Central memory CD8-positive, alpha-beta T cell (primary cell): ENCODE results near the gene DIO3.

Experiments used
- ATAC-seq: fragments of 150-1000 bp; cut with Tn5 transposase; replicated peaks from 2 replicates; pipeline ENCODE4 v1.10.0; 2022; ENCODE audit warnings: mild to moderate bottlenecking, moderate FRiP score, moderate number of reproducible peaks; ENCODE audit not compliant: poor library complexity, severe bottlenecking; ENCODE audit errors: extremely low read depth
- DNase-seq, 2 donors: peaks; one replicate each; pipeline ENCODE4 v3.0.0; 2021; ENCODE audit warnings: low spot score in 2 of 2
- H3K27ac Mint-ChIP-seq: one replicate; pipeline ENCODE4 v1.8.0; 2022; ENCODE audit warnings: low read depth, mild to moderate bottlenecking, moderate library complexity, mixed read lengths
- H3K27me3 Mint-ChIP-seq: one replicate; pipeline ENCODE4 v1.8.0; 2022; ENCODE audit warnings: mixed read lengths
- H3K36me3 Mint-ChIP-seq: one replicate; pipeline ENCODE4 v1.8.0; 2022; ENCODE audit warnings: mild to moderate bottlenecking, moderate library complexity, mixed read lengths; ENCODE audit not compliant: insufficient read depth
- H3K4me1 Mint-ChIP-seq: one replicate; pipeline ENCODE4 v1.8.0; 2022; ENCODE audit warnings: mixed read lengths
- H3K4me3 Mint-ChIP-seq: one replicate; pipeline ENCODE4 v1.8.0; 2022; ENCODE audit warnings: mild to moderate bottlenecking, moderate library complexity, mixed read lengths
- H3K9me3 Mint-ChIP-seq: one replicate; pipeline ENCODE4 v1.8.0; 2022; ENCODE audit warnings: mixed read lengths

Gene DIO3

DNA sequence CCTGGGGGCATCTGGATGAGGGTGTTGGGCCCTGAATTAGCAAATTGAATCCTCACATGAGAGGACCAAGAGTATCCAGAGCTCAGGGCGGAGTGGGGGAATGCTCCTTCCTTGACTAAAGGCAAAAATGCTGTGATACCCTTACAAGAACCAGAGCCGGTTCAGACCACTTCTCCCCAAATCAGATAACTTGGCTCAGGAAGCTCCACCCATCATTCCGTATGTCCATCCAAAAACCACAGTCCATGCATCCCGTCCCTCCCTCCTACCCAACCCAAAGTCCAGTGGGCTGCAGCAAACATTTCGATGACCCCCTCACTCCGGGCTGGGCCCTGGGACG lies 22.4 kb downstream of the DIO3 start:
- Mint-ChIP-seq H3K36me3 (no peaks in the 10 kb centered on the region), H3K9me3 (no peaks in the 10 kb centered on the region), H3K4me3 (no peak overlapping the region), H3K27ac (no peak overlapping the region), H3K27me3 (peaks cover 12% of the 10 kb centered on the region), H3K4me1 (no peaks in the 10 kb centered on the region)
- DNase-seq, result no peak
- ATAC-seq, result no peak

DNA sequence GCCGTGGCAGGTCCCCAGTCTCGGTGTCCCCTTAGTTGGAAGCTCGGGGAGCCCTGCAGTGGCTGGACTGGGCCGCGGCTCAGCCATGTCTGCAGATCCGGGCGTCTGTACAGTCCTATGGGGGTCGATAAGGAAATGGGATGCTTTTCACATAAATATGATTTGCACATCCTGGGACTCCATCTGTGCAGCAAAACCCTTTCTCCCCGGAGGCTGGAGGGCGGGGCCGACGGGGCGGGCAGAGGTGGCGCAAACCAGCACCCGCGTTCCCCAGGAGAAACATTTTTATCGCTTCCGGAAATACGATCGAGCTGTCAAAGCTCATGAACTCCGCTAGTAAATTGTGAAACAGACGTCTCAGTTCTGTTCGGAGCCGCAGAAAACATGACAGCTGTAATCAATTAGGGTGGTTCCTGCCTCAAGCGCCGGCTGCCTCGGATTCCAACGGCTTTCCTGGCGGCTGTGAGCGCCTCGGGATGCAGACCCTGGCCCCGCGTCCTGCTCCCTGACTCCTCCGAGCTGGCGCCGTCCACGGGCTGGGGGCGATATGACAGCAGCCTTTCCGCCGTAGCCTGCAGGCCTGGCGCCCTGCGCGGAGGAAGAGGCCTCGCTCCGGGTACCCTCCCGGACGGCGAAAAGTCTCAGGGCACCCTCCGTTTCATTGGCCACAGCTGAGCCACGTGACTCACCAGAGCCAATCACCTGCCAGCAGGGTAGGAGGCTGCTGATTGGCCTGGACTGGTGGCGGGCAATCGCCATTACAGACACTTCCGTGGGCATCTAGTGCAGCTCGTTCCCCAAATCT lies 23.0 kb downstream of the DIO3 start:
- H3K27me3 Mint-ChIP-seq, result peaks cover 12% of the 10 kb centered on the region
- H3K4me1 Mint-ChIP-seq, result no peaks in the 10 kb centered on the region
- ATAC-seq (peak; percentile 28), DNase-seq (no peak)
- H3K27ac Mint-ChIP-seq, result no peak overlapping the region
- H3K36me3 Mint-ChIP-seq, result no peaks in the 10 kb centered on the region
- H3K4me3 Mint-ChIP-seq, result no peak overlapping the region
- H3K9me3 Mint-ChIP-seq, result no peaks in the 10 kb centered on the region

GRCh38 chr14:101585211-101585610 lies 23.9 kb downstream of the DIO3 start:
- H3K27ac Mint-ChIP-seq, result no peak overlapping the region
- H3K4me3 Mint-ChIP-seq, result no peak overlapping the region
- H3K9me3 Mint-ChIP-seq, result no peaks in the 10 kb centered on the region
- H3K4me1 Mint-ChIP-seq, result no peaks in the 10 kb centered on the region
- DNase-seq (no peak), ATAC-seq (no peak)
- H3K27me3 Mint-ChIP-seq, result peaks cover 12% of the 10 kb centered on the region
- H3K36me3 Mint-ChIP-seq, result no peaks in the 10 kb centered on the region

DNA sequence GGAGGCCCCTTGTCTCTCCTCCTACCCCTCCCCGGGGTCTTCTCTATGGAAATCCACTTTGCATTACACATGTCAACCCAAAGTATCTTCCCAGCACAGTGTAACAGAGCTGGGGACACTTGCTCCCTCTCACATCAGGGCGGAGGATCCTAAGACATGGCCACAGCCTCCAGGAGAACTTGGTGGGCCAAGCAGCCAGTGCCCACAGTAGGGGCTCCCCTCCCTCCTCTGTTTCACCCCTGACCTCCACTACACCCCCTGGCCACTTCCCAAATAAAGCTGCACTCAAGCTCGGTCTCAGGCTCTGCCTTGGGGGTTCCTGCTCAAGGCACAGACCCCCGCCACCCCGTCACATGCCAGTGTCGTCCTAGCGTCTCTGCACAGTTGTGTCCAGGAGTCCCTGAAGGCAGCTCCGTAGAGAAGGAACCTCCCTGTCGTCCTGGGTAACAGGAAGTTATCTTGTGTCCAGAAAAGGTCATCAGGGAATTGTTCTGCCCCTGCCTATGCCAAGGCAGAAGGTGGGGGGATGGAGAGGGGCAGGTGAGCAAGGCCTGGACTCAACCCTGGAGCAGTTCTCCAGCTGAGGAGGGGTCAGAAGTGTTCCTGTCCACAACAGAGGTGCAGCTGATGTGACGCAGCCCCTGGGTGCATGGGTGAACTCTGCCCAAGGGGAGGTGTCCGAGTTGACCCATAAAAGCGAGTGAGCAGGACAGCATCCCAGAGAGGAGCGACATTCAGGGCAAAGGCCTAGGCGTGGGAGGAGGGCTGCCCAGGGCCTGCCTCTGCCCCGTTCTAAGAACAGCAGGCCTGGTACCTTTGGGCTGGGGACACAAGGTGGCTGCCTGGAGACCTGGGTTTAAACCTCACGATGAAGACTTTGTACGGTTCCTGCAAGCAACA lies 25.5 kb downstream of the DIO3 start:
- Mint-ChIP-seq H3K36me3 (no peaks in the 10 kb centered on the region), H3K4me1 (no peaks in the 10 kb centered on the region), H3K27ac (no peak overlapping the region), H3K27me3 (no peaks in the 10 kb centered on the region), H3K4me3 (no peak overlapping the region), H3K9me3 (no peaks in the 10 kb centered on the region)
- no peak for DNase-seq
- no peak for ATAC-seq

DNA sequence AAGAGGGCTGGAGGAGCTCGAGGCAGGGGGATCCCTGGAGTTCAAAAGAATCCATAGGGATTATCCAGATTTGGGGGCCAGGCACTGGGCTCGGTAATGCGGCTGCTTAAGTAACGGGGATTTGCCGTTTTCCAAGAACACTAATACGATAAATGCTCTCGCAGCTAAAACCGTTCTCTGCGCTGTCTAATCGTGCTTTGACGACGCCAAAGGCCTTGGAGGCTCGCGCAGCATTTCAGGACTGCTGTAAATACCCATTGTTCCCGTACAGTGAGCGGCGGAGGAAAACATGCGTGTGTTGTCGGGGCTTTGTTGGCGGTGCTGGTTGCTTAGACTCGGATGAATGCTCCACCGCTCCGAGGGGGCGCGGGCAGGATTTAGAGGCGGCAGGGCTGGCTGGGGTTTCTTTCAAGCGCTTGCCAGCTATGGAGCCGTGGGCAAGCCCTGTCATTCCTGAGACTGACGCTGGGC lies 26.2 kb downstream of the DIO3 start:
- no peaks in the 10 kb centered on the region for H3K27me3 Mint-ChIP-seq
- no peak overlapping the region for H3K27ac Mint-ChIP-seq

GRCh38 chr14:101588286-101588975 lies 27.1 kb downstream of the DIO3 start:
- Mint-ChIP-seq H3K9me3 (no peaks in the 10 kb centered on the region), H3K4me3 (no peak overlapping the region)
- ATAC-seq, result no peak

More for the DNA sequence above, 26.2 kb downstream of the DIO3 start:
- no peaks in the 10 kb centered on the region for H3K4me1 Mint-ChIP-seq
- no peaks in the 10 kb centered on the region for H3K9me3 Mint-ChIP-seq
- no peak overlapping the region for H3K4me3 Mint-ChIP-seq
- H3K36me3 Mint-ChIP-seq, result no peaks in the 10 kb centered on the region
- ATAC-seq (no peak), DNase-seq (no peak)

GRCh38 chr14:101588990-101589389 lies 27.7 kb downstream of the DIO3 start:
- Mint-ChIP-seq H3K36me3 (no peaks in the 10 kb centered on the region), H3K4me3 (no peak overlapping the region), H3K4me1 (peaks cover 8% of the 10 kb centered on the region), H3K9me3 (no peaks in the 10 kb centered on the region), H3K27me3 (no peaks in the 10 kb centered on the region), H3K27ac (no peak overlapping the region)
- DNase-seq (no peak), ATAC-seq (no peak)

More at GRCh38 chr14:101588286-101588975, 27.1 kb downstream of the DIO3 start:
- Mint-ChIP-seq H3K27me3 (no peaks in the 10 kb centered on the region), H3K36me3 (no peaks in the 10 kb centered on the region), H3K27ac (no peak overlapping the region), H3K4me1 (peaks cover 4% of the 10 kb centered on the region)
- no peak for DNase-seq

- DNase-seq (no peak), ATAC-seq (no peak)
- Mint-ChIP-seq H3K27ac (no peak overlapping the region), H3K9me3 (no peaks in the 10 kb centered on the region), H3K4me3 (no peak overlapping the region), H3K36me3 (no peaks in the 10 kb centered on the region), H3K4me1 (peaks cover 14% of the 10 kb centered on the region), H3K27me3 (no peaks in the 10 kb centered on the region)
Observed at GRCh38 chr14:101589486-101590015, 28.3 kb downstream of the DIO3 start.

GRCh38 chr14:101590062-101590461 lies 28.8 kb downstream of the DIO3 start:
- Mint-ChIP-seq H3K27ac (no peak overlapping the region), H3K9me3 (no peaks in the 10 kb centered on the region), H3K27me3 (no peaks in the 10 kb centered on the region), H3K4me1 (peaks cover 14% of the 10 kb centered on the region), H3K4me3 (no peak overlapping the region), H3K36me3 (no peaks in the 10 kb centered on the region)
- no peak for DNase-seq
- ATAC-seq, result no peak

DNA sequence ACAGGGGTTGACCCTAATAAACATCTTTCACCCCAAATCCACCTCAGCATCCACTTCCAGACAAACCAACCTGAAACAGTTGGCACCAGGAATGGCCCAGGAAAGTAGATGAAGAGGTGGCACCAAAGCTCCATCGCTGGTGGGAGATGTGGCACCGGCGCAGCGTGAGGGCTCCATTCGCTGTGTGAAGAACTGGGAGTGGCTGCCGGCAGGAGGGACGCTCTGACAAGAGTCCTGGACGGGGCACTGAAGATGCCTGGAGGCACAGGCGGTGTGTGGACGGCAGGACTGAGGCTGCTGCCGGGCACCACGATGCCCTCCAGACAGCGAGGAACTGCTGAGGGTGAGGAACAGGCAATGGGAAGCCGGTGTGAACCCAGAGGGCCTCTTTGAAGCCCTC lies 29.3 kb downstream of the DIO3 start:
- H3K4me1 Mint-ChIP-seq, result peaks cover 17% of the 10 kb centered on the region
- DNase-seq (no peak), ATAC-seq (no peak)
- no peak overlapping the region for H3K4me3 Mint-ChIP-seq
- H3K27me3 Mint-ChIP-seq, result no peaks in the 10 kb centered on the region
- H3K9me3 Mint-ChIP-seq, result no peaks in the 10 kb centered on the region
- no peaks in the 10 kb centered on the region for H3K36me3 Mint-ChIP-seq
- no peak overlapping the region for H3K27ac Mint-ChIP-seq

DNA sequence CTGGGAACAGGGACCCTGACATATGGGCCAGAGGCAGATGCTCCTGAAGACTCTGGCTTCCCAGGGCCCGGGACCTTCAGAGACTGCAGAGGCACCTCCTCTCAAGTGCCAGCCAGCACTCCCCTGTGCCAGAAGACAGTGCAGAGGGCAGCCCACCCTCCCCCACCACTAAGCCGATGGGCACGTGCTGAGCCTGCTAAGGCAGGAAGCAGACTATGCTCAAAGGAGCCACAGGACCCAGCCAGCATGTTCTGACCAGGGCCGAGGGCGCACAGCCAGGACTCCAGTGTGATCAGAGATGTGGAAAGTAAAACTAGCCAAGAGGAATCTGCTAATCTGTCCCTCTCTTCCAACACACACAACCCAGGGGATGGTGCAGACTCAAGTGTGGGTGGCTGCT lies 29.8 kb downstream of the DIO3 start:
- Mint-ChIP-seq H3K36me3 (no peaks in the 10 kb centered on the region), H3K27me3 (no peaks in the 10 kb centered on the region), H3K4me1 (peaks cover 22% of the 10 kb centered on the region), H3K27ac (no peak overlapping the region), H3K9me3 (no peaks in the 10 kb centered on the region), H3K4me3 (no peak overlapping the region)
- DNase-seq (no peak), ATAC-seq (no peak)

- DNase-seq (no peak), ATAC-seq (no peak)
- Mint-ChIP-seq H3K36me3 (no peaks in the 10 kb centered on the region), H3K27me3 (no peaks in the 10 kb centered on the region), H3K4me3 (no peak overlapping the region), H3K9me3 (no peaks in the 10 kb centered on the region), H3K4me1 (peaks cover 27% of the 10 kb centered on the region), H3K27ac (no peak overlapping the region)
Observed at GRCh38 chr14:101591582-101591981, 30.3 kb downstream of the DIO3 start.
